LNCAP (cell line): Measurements from ENCODE around the gene C8B.

Source experiments
- CTCF ChIP-seq: fragments of 450-650 bp; IDR thresholded peaks from 2 replicates; pipeline ENCODE4 v1.5.1; 2017; ENCODE audit warnings: mild to moderate bottlenecking

Gene C8B

GRCh38 chr1:56910441-56910985 is 55.3 kb downstream of the C8B start:
- TF ChIP-seq CTCF, result no peak

GRCh38 chr1:56908619-56909221 is 57.1 kb downstream of the C8B start:
- no peak for TF ChIP-seq CTCF

GRCh38 chr1:56905667-56906066 is 60.1 kb downstream of the C8B start:
- no peak for TF ChIP-seq CTCF

- no peak for TF ChIP-seq CTCF
Measured at GRCh38 chr1:56904663-56905397, 61.0 kb downstream of the C8B start.

- no peak for TF ChIP-seq CTCF
Measured at GRCh38 chr1:56903778-56904177, 62.0 kb downstream of the C8B start.

- TF ChIP-seq CTCF, result no peak
Measured at GRCh38 chr1:56901716-56902115, 64.1 kb downstream of the C8B start.

GRCh38 chr1:56898879-56899278 is 66.9 kb downstream of the C8B start:
- no peak for TF ChIP-seq CTCF
